ENCODE data around the gene NUP160.

- no peak for TF ChIP-seq EZH2 (IDR thresholded peaks at IDR 0.05; ENCODE audit: borderline replicate concordance, low read depth, low read length, poor library complexity, severe bottlenecking)
- TF ChIP-seq, protein P1, sequence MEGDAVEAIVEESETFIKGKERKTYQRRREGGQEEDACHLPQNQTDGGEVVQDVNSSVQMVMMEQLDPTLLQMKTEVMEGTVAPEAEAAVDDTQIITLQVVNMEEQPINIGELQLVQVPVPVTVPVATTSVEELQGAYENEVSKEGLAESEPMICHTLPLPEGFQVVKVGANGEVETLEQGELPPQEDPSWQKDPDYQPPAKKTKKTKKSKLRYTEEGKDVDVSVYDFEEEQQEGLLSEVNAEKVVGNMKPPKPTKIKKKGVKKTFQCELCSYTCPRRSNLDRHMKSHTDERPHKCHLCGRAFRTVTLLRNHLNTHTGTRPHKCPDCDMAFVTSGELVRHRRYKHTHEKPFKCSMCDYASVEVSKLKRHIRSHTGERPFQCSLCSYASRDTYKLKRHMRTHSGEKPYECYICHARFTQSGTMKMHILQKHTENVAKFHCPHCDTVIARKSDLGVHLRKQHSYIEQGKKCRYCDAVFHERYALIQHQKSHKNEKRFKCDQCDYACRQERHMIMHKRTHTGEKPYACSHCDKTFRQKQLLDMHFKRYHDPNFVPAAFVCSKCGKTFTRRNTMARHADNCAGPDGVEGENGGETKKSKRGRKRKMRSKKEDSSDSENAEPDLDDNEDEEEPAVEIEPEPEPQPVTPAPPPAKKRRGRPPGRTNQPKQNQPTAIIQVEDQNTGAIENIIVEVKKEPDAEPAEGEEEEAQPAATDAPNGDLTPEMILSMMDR (conservative IDR thresholded peaks at IDR 0.05; ENCODE audit: low read depth, low read length), result no peak
Measured at GRCh38 chr11:47819743-47820142, 28.4 kb downstream of the NUP160 start.
